Ovary (tissue), 3 donors: Measurements from ENCODE around the gene SYNGR4.

ENCODE experiments used
- CTCF ChIP-seq, 3 donors: fragments of 450-650 bp in 2 of 3; fragments of 200-600 bp in 1 of 3; IDR thresholded peaks; one replicate each; pipeline versions ENCODE4 v1.5.1 to v1.8.0; 2016 to 2022; ENCODE audit warnings: antibody characterized with exemption in 3 of 3, mild to moderate bottlenecking in 1 of 3
- EP300 ChIP-seq: sonication (generic); formaldehyde crosslinking; IDR thresholded peaks from one replicate; pipeline ENCODE4 v1.6.1; 2017; ENCODE audit warnings: antibody characterized with exemption
- POLR2A ChIP-seq: fragments of 450-650 bp; IDR thresholded peaks from one replicate; pipeline ENCODE4 v1.6.1; 2017; ENCODE audit warnings: antibody characterized with exemption, mild to moderate bottlenecking, moderate library complexity
- donor health status: DM: no; HTN: no; CAD: no.

- TF ChIP-seq CTCF (IDR thresholded peaks at IDR 0.05) = no peak
- no peak for TF ChIP-seq POLR2A
- TF ChIP-seq EP300 = no peak
Measured at GRCh38 chr19:48368936-48369335, 4.8 kb downstream of the SYNGR4 start.
